GM23248 (cell line): ENCODE results near the gene CMIP. TPM values are rescaled to one million over a fixed set of nuclear protein-coding genes. Genes with fewer than 3 reads are reported as not detected.
A peak's percentile ranks its signal among the peaks of the same experiment; 100 is the strongest.

Source experiments
- DNase-seq: peaks from one replicate; pipeline ENCODE4 v3.0.0-alpha.2; 2015
- H2AFZ ChIP-seq: fragments of 200-600 bp; sonication (generic); 2 replicates; pipeline ENCODE4 v1.6.1; 2016; ENCODE audit warnings: antibody characterized with exemption
- H3F3A ChIP-seq: fragments of 200-600 bp; sonication (generic); 2 replicates; pipeline ENCODE4 v1.6.1; 2016; ENCODE audit warnings: mild to moderate bottlenecking, antibody characterized with exemption, mixed run types; ENCODE audit not compliant: insufficient read depth
- H3K27ac ChIP-seq: fragments of 200-600 bp; sonication (generic); 2 replicates; pipeline ENCODE4 v1.5.1; 2016; ENCODE audit warnings: mild to moderate bottlenecking
- H3K27me3 ChIP-seq: fragments of 200-600 bp; sonication (generic); replicated peaks from 2 replicates; pipeline ENCODE4 v1.6.1; 2016; ENCODE audit warnings: mild to moderate bottlenecking; ENCODE audit not compliant: insufficient read depth
- H3K36me3 ChIP-seq: fragments of 200-600 bp; sonication (generic); 2 replicates; pipeline ENCODE4 v1.6.1; 2016; ENCODE audit warnings: low read depth, mild to moderate bottlenecking
- H3K4me1 ChIP-seq: fragments of 200-600 bp; sonication (generic); 2 replicates; pipeline ENCODE4 v1.6.1; 2016; ENCODE audit warnings: mild to moderate bottlenecking; ENCODE audit not compliant: insufficient read depth
- H3K4me2 ChIP-seq: fragments of 200-600 bp; sonication (generic); one replicate; pipeline ENCODE4 v1.6.1; 2016; ENCODE audit warnings: mild to moderate bottlenecking; ENCODE audit not compliant: unreplicated experiment
- H3K4me3 ChIP-seq: fragments of 200-600 bp; sonication (generic); 2 replicates; pipeline ENCODE4 v1.5.1; 2016; ENCODE audit warnings: mild to moderate bottlenecking
- H3K79me2 ChIP-seq: fragments of 200-600 bp; sonication (generic); 2 replicates; pipeline ENCODE4 v1.6.1; 2016; ENCODE audit warnings: mild to moderate bottlenecking; ENCODE audit not compliant: insufficient read depth
- H3K9ac ChIP-seq: fragments of 200-600 bp; sonication (generic); 2 replicates; pipeline ENCODE4 v1.6.1; 2016; ENCODE audit warnings: mild to moderate bottlenecking
- H3K9me2 ChIP-seq: fragments of 200-600 bp; sonication (generic); 2 replicates; pipeline ENCODE4 v1.6.1; 2016; ENCODE audit warnings: mixed run types, mild to moderate bottlenecking, moderate library complexity; ENCODE audit not compliant: insufficient read depth
- H3K9me3 ChIP-seq: fragments of 200-600 bp; sonication (generic); one replicate; pipeline ENCODE4 v1.6.1; 2017; ENCODE audit warnings: low read depth
- H4K20me1 ChIP-seq: fragments of 200-600 bp; sonication (generic); 2 replicates; pipeline ENCODE4 v1.6.0; 2016; ENCODE audit not compliant: insufficient read depth
- EZH2 ChIP-seq: fragments of 200-600 bp; sonication (generic); IDR thresholded peaks from 2 replicates; pipeline ENCODE4 v1.6.1; 2018; ENCODE audit warnings: antibody characterized with exemption, mild to moderate bottlenecking; ENCODE audit not compliant: insufficient read depth, poor library complexity, severe bottlenecking
- EZH2phosphoT487 ChIP-seq: fragments of 200-600 bp; sonication (generic); IDR thresholded peaks from 2 replicates; pipeline ENCODE4 v1.6.1; 2018; ENCODE audit warnings: antibody characterized with exemption, moderate library complexity, mild to moderate bottlenecking, low read depth; ENCODE audit not compliant: insufficient read depth
- WGBS, 2 experiments: methylation state at CpG; one replicate each; pipeline ENCODE4 v1.1.6; 2015 to 2017; ENCODE audit warnings: low lambda C conversion rate in 2 of 2, low coverage in 1 of 2; ENCODE audit errors: missing lambda C conversion rate in 2 of 2; 5-methylcytosine and 5-hydroxymethylcytosine counted together
- in situ Hi-C: fragments of 300-500 bp; cut with MboI; formaldehyde crosslinking; loops from 2 replicates; pipeline ENCODE4 v1.15.0; 2020
- polyA plus RNA-seq: library from polyadenylated mRNA; unstranded; fragments of >200 nt; fragmentation: Nextera tagmentation; extraction: Ambion mirVana; gene quantifications from 2 replicates; pipeline ENCODE4 v1.2.1, GENCODE V29; 2016
- total RNA-seq: library from RNA; depleted of rRNA; stranded (reverse); fragments of >200 nt; shearing (Covaris generic); gene quantifications from 2 replicates; pipeline ENCODE4 v1.2.3, GENCODE V29; 2014

CMIP gene
- total and polyA plus RNA-seq, 2 experiments from 2014 or later = 1.5 to 9.5 TPM

DNA sequence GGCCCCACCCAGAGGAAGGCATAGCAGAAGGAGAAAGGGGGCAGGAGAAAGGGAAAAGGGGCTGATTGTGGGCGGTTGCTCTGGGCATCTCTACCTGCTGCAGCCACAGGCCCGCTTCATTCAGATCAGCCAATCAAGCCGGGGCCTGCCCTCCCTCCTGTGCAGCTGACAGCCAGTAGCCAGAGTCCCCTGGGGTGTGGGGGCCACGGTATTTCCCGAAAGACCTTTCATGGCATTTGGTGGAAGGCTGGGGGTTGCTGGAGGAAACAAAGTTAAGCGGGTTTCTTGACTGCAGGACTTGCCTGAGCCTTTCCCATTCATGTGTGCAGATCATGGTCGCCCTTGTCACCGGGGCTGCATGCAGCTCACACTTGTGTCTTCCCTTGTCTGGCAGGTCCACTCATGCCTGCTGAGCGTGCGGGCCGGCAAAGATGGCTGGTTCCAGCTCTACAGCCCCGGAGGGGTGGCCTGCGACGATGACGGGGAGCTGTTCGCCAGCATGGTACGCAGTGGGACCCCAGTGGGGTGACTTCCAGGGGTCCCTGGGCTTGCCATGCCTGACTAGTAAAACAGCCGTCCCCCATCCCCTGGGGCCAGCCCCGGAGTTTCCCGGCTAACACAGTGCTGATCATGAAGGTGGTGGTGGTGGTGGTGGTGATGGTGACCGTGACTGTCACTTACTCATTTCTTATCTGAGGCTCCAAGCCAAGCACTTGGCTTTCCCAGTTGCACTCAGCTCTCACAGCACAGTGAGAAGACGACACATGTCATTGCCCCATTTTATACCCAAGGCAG, 251.8 kb downstream of the CMIP start:
- H3K4me2 ChIP-seq = no peak overlapping the region
- no peak overlapping the region for H3K9ac ChIP-seq
- no peaks in the 10 kb centered on the region for H3K9me3 ChIP-seq
- H3K9me2 ChIP-seq = no peaks in the 10 kb centered on the region
- no peak overlapping the region for H3K4me3 ChIP-seq
- TF ChIP-seq EZH2 = no peak
- no peak for TF ChIP-seq EZH2phosphoT487
- no peak for DNase-seq
- H3K79me2 ChIP-seq = 0 out of 2 replicates have a peak, but pooled peaks cover 3% of the 10 kb centered on the region
- no peak overlapping the region for H3K27ac ChIP-seq
- H2AFZ ChIP-seq = no peak overlapping the region
- no peaks in the 10 kb centered on the region for H4K20me1 ChIP-seq
- no peaks in the 10 kb centered on the region for H3K4me1 ChIP-seq
- no peaks in the 10 kb centered on the region for H3K36me3 ChIP-seq
- 95% methylated on average over 22 of the region's 22 CpGs for WGBS, 2 experiments
- in situ Hi-C loops = no loop called here
- no peaks in the 10 kb centered on the region for H3F3A ChIP-seq
- no peaks in the 10 kb centered on the region for H3K27me3 ChIP-seq

DNA sequence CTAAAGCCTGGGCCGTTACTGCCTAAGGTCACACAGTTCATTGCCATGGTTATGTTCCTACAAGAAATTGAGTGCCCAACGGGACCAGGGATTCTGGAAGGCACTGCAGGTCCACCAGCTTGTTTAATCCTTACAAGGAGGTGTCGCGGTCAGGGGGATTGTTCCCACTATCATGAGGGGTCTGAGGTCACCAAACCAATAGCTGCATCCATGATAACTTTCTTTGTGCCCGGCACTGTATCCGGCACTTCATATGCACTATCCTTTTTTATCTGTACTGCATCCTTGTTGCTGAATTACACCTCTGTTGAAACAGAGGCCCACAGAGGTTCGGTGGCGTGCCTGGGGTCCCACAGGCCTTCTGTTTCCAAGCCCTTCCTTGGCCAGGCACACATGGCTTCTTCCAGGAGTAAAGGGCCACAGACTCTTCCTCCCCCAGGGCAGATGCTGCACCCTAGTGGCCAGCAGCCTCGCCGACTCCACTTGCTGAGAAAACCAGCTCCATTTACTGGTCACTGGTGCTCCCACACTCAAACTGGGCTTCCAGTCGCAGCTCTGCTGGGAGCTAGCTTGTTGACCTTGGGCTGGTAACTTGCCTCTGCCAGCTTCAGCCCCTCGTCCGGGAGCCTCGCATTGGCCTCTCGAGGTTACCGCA, 252.5 kb downstream of the CMIP start:
- in situ Hi-C loops = no loop called here
- H3K9ac ChIP-seq = no peak overlapping the region
- WGBS, 2 experiments = 91% methylated on average over 16 of the region's 16 CpGs
- peak; percentile 60 for DNase-seq
- no peak overlapping the region for H3K27ac ChIP-seq
- TF ChIP-seq EZH2phosphoT487 (no peak), EZH2 (no peak)
- H3F3A ChIP-seq = no peaks in the 10 kb centered on the region
- H3K4me3 ChIP-seq = no peak overlapping the region
- H2AFZ ChIP-seq = no peak overlapping the region
- no peaks in the 10 kb centered on the region for H3K36me3 ChIP-seq
- H3K4me1 ChIP-seq = no peaks in the 10 kb centered on the region
- H3K9me2 ChIP-seq = no peaks in the 10 kb centered on the region
- H3K79me2 ChIP-seq = no peaks in the 10 kb centered on the region
- no peaks in the 10 kb centered on the region for H3K27me3 ChIP-seq
- no peaks in the 10 kb centered on the region for H3K9me3 ChIP-seq
- no peaks in the 10 kb centered on the region for H4K20me1 ChIP-seq
- H3K4me2 ChIP-seq = no peak overlapping the region

DNA sequence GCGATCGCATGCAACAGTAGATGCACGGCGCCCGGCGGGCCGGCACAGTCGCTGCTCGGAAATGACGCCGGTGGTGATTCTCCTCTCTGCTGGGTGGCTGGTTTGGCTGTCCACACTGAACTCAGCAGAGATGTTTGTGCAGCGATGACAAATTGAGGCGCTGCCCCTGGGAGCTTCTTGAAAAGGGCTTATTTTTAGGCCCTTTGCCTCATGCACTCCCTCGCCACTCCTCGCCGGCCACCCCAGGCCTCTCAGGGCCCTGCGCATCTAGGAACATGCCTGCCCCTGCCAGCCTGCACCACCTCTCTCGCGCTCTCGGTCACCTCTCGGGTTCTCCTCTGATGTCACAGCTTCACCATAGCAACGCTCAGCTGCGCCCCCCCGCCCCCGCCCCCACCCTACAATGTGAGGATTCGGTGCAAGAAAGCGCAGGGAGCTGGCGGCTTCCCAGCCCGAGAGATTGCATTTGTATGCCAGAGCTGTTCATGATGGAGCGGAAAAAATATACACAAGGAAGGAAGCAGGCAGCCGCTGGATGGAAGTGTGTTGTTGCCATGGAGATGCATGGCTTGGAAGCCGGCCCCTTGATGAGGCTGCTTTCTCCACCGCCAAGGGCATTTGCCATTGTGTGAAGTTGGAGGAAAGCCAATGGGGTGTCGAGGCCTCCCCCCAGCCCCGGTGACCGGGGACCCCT, 253.2 kb downstream of the CMIP start:
- 87 to 92% methylated on average over 29 to 36 of the region's 36 CpGs for WGBS, 2 experiments
- no peaks in the 10 kb centered on the region for H3F3A ChIP-seq
- H3K9me3 ChIP-seq = no peaks in the 10 kb centered on the region
- no peak for DNase-seq
- H3K9me2 ChIP-seq = no peaks in the 10 kb centered on the region
- no peak overlapping the region for H2AFZ ChIP-seq
- no peaks in the 10 kb centered on the region for H3K4me1 ChIP-seq
- H4K20me1 ChIP-seq = no peaks in the 10 kb centered on the region
- no peak overlapping the region for H3K4me2 ChIP-seq
- H3K9ac ChIP-seq = no peak overlapping the region
- no peaks in the 10 kb centered on the region for H3K27me3 ChIP-seq
- in situ Hi-C loops = no loop called here
- H3K79me2 ChIP-seq = no peaks in the 10 kb centered on the region
- H3K4me3 ChIP-seq = no peak overlapping the region
- no peak overlapping the region for H3K27ac ChIP-seq
- TF ChIP-seq EZH2 = no peak
- TF ChIP-seq EZH2phosphoT487 = no peak
- no peaks in the 10 kb centered on the region for H3K36me3 ChIP-seq

DNA sequence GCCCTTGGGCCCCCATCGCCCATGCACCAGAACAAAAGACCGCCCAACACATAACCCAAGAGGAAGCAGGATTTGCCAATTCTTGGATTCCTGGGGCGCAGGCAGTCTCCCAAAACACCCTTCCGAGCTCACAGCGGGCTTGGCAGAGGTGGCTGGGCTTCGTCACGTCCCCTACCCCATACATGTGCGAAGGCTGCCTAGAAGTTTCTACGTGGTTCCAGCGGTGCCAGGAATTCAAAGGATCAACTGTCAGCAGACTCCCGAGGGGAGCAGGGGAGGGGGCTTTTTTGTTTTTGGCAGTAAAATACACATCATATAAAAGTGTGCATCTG, 253.7 kb downstream of the CMIP start:
- H3K9ac ChIP-seq = no peak overlapping the region
- DNase-seq = no peak
- no peaks in the 10 kb centered on the region; the same call in 1 of the 2 replicates for H3F3A ChIP-seq
- in situ Hi-C loops = no loop called here
- no peak for TF ChIP-seq EZH2phosphoT487
- no peak for TF ChIP-seq EZH2
- peaks cover 5% of the 10 kb centered on the region for H3K4me1 ChIP-seq
- no peak overlapping the region for H3K4me3 ChIP-seq
- H3K36me3 ChIP-seq = no peaks in the 10 kb centered on the region
- no peak overlapping the region for H3K27ac ChIP-seq
- H3K27me3 ChIP-seq = no peaks in the 10 kb centered on the region
- WGBS, 2 experiments = 84 to 89% methylated on average over 11 of the region's 11 CpGs
- H3K9me3 ChIP-seq = no peaks in the 10 kb centered on the region
- H3K9me2 ChIP-seq = no peaks in the 10 kb centered on the region
- no peaks in the 10 kb centered on the region for H3K79me2 ChIP-seq
- no peak overlapping the region for H2AFZ ChIP-seq
- H3K4me2 ChIP-seq = no peak overlapping the region
- H4K20me1 ChIP-seq = no peaks in the 10 kb centered on the region
